Tibial artery (tissue), 4 donors: Measurements from ENCODE around the gene GDI1.

Experiments used
- DNase-seq, 2 donors: peaks; one replicate each; pipeline ENCODE4 v3.0.0-alpha.2; 2019
- H3K27ac ChIP-seq, 2 donors: fragments of 200-600 bp; sonication (generic) in 1 of 2; 1 replicate in 1 of 2; 2 replicates in 1 of 2; pipeline ENCODE4 v1.5.1; 2018 to 2019; ENCODE audit warnings: mild to moderate bottlenecking in 1 of 2
- H3K27me3 ChIP-seq, 2 donors: fragments of 200-600 bp; sonication (generic) in 1 of 2; one replicate each; pipeline versions ENCODE4 v1.5.1 to v1.6.0; 2016 to 2019
- H3K36me3 ChIP-seq, 3 donors: fragments of 200-600 bp; sonication (generic) in 2 of 3; one replicate each; pipeline ENCODE4 v1.5.1; 2016 to 2019; ENCODE audit warnings: mild to moderate bottlenecking in 2 of 3
- H3K4me1 ChIP-seq, 4 donors: fragments of 200-600 bp; sonication (generic) in 2 of 4; 1 replicate in 3 of 4; 2 replicates in 1 of 4; pipeline ENCODE4 v1.5.1; 2016 to 2019
- H3K4me3 ChIP-seq, 2 donors: fragments of 200-600 bp; sonication (generic) in 1 of 2; 1 replicate in 1 of 2; 2 replicates in 1 of 2; pipeline ENCODE4 v1.5.1; 2018 to 2019; ENCODE audit warnings: mild to moderate bottlenecking in 2 of 2
- H3K9me3 ChIP-seq, 3 donors: fragments of 200-600 bp; sonication (generic) in 1 of 3; one replicate each; pipeline ENCODE4 v1.5.1; 2016 to 2019
- CTCF ChIP-seq, 2 experiments: fragments of 200-600 bp in 1 of 2; fragments of 450-650 bp in 1 of 2; IDR thresholded peaks; one replicate each; pipeline ENCODE4 v1.5.1; 2017 to 2019; ENCODE audit warnings: antibody characterized with exemption in 2 of 2, mild to moderate bottlenecking in 1 of 2, moderate library complexity in 1 of 2
- intact Hi-C: fragments of 100-400 bp; cut with DNase I; formaldehyde crosslinking; loops from one replicate; pipeline ENCODE4 v1.15.0; 2023; ENCODE audit warnings: low total_unique reads

Gene GDI1

GRCh38 chrX:154408659-154409221, 28.2 kb upstream of the GDI1 start:
- no peak for TF ChIP-seq CTCF (IDR thresholded peaks at IDR 0.05)
- H3K9me3 ChIP-seq = no peaks in the 10 kb centered on the region
- peaks cover 0 to 7% (median 0%) of the 10 kb centered on the region in 3 donors for H3K36me3 ChIP-seq
- peak overlapping the region; percentile 46 to 51 for H3K4me3 ChIP-seq
- intact Hi-C loops = no loop called here
- no peaks in the 10 kb centered on the region for H3K27me3 ChIP-seq
- H3K27ac ChIP-seq = peak overlapping the region; percentile 72 to 81
- no peak for DNase-seq
- H3K4me1 ChIP-seq = peaks cover 0 to 26% (median 5%) of the 10 kb centered on the region in 4 donors

GRCh38 chrX:154409222-154409871, 27.6 kb upstream of the GDI1 start, which contains the start of gene DNASE1L1:
DNASE1L1 (minus strand) TSS chrX:154409254; CDS start chrX:154405568, 3,686 bp downstream.
- peak; percentile 87 to 96 for DNase-seq
- Histone ChIP-seq H3K9me3 (no peaks in the 10 kb centered on the region), H3K36me3 (peaks cover 0 to 13% (median 0%) of the 10 kb centered on the region in 3 donors), H3K4me3 (peak within 1 kb of the TSS; percentile 46 to 51), H3K27ac (peak within 1 kb of the TSS; percentile 72 to 81), H3K4me1 (peaks cover 0 to 26% (median 5%) of the 10 kb centered on the region in 4 donors), H3K27me3 (no peaks in the 10 kb centered on the region)
- TF ChIP-seq CTCF (IDR thresholded peaks at IDR 0.05) = no peak
- intact Hi-C loops = no loop called here

GRCh38 chrX:154411981-154412340, 25.0 kb upstream of the GDI1 start:
- no peak for TF ChIP-seq CTCF (IDR thresholded peaks at IDR 0.05)
- H3K4me3 ChIP-seq = peak overlapping the region; percentile 88 to 89
- H3K36me3 ChIP-seq = peaks cover 0 to 13% (median 0%) of the 10 kb centered on the region in 3 donors
- DNase-seq = peak; percentile 76 to 88
- no peaks in the 10 kb centered on the region for H3K27me3 ChIP-seq
- H3K9me3 ChIP-seq = no peaks in the 10 kb centered on the region
- intact Hi-C loops = no loop called here
- peaks cover 0 to 26% (median 5%) of the 10 kb centered on the region in 4 donors for H3K4me1 ChIP-seq
- H3K27ac ChIP-seq = peak overlapping the region; percentile 95 to 96

GRCh38 chrX:154412468-154412867, 24.5 kb upstream of the GDI1 start:
- Histone ChIP-seq H3K27me3 (no peaks in the 10 kb centered on the region), H3K4me3 (peak overlapping the region; percentile 88 to 89), H3K4me1 (peaks cover 0 to 26% (median 5%) of the 10 kb centered on the region in 4 donors), H3K9me3 (no peaks in the 10 kb centered on the region), H3K36me3 (peaks cover 0 to 13% (median 0%) of the 10 kb centered on the region in 3 donors), H3K27ac (peak overlapping the region; percentile 95 to 96)
- DNase-seq = no peak
- intact Hi-C loops = no loop called here
- no peak for TF ChIP-seq CTCF (IDR thresholded peaks at IDR 0.05)

GRCh38 chrX:154413142-154413541, 23.8 kb upstream of the GDI1 start:
- DNase-seq = no peak
- Histone ChIP-seq H3K36me3 (peaks cover 0 to 13% (median 0%) of the 10 kb centered on the region in 3 donors), H3K9me3 (no peaks in the 10 kb centered on the region), H3K4me3 (no peak overlapping the region), H3K27me3 (no peaks in the 10 kb centered on the region), H3K4me1 (peaks cover 0 to 22% (median 5%) of the 10 kb centered on the region in 4 donors), H3K27ac (peak overlapping the region; percentile 95 to 96)
- TF ChIP-seq CTCF (IDR thresholded peaks at IDR 0.05) = no peak
- intact Hi-C loops = no loop called here
